ENCODE measurements around the gene OR52L1. TPM values are rescaled to one million over a fixed set of nuclear protein-coding genes. Genes with fewer than 3 reads are reported as not detected.

The OR52L1 gene
- total and polyA plus RNA-seq, 2 of the 8 experiments (the other 6 are each of a cell fraction or from before 2014, with no cell fraction given), result 0.24 TPM; not detected in 1

- TF ChIP-seq BACH1 (IDR thresholded peaks at IDR 0.05; ENCODE audit: low read length), result no peak
- no peak for TF ChIP-seq CREB1 (IDR thresholded peaks at IDR 0.05)
- no peak for TF ChIP-seq CHD1 (IDR thresholded peaks at IDR 0.05; ENCODE audit: low read depth, low read length)
- no peak for TF ChIP-seq EP300 (IDR thresholded peaks at IDR 0.05; ENCODE audit: borderline replicate concordance in 1 of 2, low read depth in 2 of 2, low read length in 2 of 2)
Observed at GRCh38 chr11:5955586-5955985, 31.2 kb downstream of the OR52L1 start (continued).

Measured in H1 (cell line).